T-helper 2 cell treated with Interferon-gamma antibody and Interleukin-4, amounts not matched to agents 5 μg/mL and 100 μg/mL, for 36 hours (primary cell): ENCODE data around the gene PSD2.

ENCODE experiments used
- DNase-seq: peaks from one replicate; pipeline ENCODE4 v3.0.0; 2021; ENCODE audit warnings: low spot score
- H3K27ac Mint-ChIP-seq: one replicate; pipeline ENCODE4 v1.8.0; 2021; ENCODE audit warnings: mild to moderate bottlenecking, mixed read lengths
- H3K27me3 Mint-ChIP-seq: one replicate; pipeline ENCODE4 v1.8.0; 2021; ENCODE audit warnings: low read depth, mixed read lengths
- H3K36me3 Mint-ChIP-seq: one replicate; pipeline ENCODE4 v1.8.0; 2021; ENCODE audit warnings: low read depth, mixed read lengths
- H3K4me1 Mint-ChIP-seq: one replicate; pipeline ENCODE4 v1.8.0; 2021; ENCODE audit warnings: low read depth, mixed read lengths
- H3K4me3 Mint-ChIP-seq: one replicate; pipeline ENCODE4 v1.8.0; 2022; ENCODE audit warnings: mild to moderate bottlenecking, moderate library complexity, mixed read lengths
- H3K9me3 Mint-ChIP-seq: one replicate; pipeline ENCODE4 v1.8.0; 2021; ENCODE audit warnings: mixed read lengths

PSD2 gene

DNA sequence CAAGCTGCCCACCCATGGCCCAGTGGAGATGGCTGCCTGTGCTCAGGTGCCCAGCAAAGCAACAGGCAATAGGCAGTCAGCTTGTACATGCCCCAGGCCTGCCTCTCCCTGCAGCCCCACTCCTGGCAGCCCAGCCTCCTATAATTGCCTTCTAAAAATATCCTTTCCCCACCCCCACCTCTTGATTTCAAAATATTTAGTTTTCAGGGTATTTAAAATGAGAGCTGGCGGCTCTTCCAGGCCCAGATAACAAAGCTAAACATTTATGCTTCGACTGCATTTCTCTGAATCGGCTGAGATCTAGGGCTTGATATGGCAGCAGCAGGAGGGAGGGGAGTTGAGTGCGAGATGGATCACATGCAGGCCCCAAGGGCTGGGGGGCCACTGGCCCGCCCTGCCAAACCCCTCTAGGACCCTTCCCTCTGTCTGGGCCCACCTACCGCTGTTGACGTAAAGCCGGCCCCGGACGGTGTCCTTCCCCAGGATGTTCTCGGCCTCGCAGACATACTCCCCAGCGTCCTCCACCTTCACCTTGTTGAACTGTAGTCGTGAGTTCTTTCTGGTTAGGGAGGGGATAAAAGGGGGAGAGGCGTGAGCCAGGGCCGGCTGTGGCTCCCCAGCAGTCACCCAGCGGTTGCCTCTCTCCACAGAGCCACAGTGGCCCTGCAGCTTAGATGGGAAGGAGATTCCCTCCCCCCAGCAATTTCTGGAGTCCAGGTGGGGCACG, 85.0 kb downstream of the PSD2 start:
- Mint-ChIP-seq H3K27ac (no peak overlapping the region), H3K9me3 (no peaks in the 10 kb centered on the region), H3K36me3 (no peaks in the 10 kb centered on the region), H3K4me1 (no peaks in the 10 kb centered on the region), H3K27me3 (peaks cover 3% of the 10 kb centered on the region), H3K4me3 (no peak overlapping the region)
- DNase-seq: no peak

DNA sequence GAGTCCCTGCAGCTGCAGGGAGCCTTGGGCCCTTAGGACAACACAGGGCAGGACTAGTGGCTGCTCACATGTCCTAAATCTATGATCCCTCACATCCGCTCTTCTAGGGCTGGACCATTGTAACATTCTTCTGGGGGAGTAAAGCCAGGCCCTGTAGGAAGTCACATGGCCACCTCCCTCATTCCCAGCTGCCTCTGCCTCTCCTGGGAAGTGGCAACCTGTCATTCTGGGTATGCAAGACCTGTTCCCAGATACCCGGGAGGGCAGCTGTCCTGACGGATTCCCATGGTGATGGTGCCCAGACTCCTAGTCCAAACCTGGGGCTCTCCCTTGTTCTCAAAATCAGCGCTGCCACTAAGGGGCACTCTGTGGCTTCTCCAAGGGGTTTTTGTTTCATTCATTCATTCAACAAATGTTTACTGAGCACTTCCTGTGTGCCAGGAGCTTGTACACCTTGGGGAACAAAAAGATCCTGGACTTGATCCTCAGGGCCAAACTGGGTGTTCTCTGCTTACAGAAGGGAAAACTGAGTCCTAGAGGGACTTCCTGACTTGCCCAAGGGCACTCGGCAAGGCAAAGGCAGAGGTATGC, 85.6 kb downstream of the PSD2 start:
- no peak overlapping the region for H3K27ac Mint-ChIP-seq
- H3K9me3 Mint-ChIP-seq: no peaks in the 10 kb centered on the region
- peaks cover 3% of the 10 kb centered on the region for H3K27me3 Mint-ChIP-seq
- DNase-seq: no peak
- no peak overlapping the region for H3K4me3 Mint-ChIP-seq
- H3K4me1 Mint-ChIP-seq: no peaks in the 10 kb centered on the region
- H3K36me3 Mint-ChIP-seq: no peaks in the 10 kb centered on the region

DNA sequence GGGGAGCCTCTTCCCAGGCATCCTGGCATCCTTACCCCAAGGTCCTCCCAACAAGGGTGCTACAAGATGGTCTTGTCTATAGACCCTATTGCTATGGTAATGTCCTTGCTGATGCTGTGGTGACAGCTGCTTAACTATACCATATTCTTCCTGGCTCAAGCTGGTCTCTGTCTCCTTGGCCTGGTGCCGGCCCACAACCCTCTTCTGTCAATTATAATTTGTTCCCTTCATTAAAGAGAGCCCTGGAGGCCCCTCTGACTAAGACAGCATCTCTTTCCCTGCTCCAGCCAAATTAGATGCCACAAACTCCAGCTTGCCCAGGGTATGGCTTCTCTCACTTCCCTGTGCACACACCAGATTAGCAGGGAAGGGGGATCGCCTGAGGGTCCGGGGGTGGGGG, 86.7 kb downstream of the PSD2 start:
- H3K4me3 Mint-ChIP-seq: no peak overlapping the region
- no peak for DNase-seq
- no peaks in the 10 kb centered on the region for H3K36me3 Mint-ChIP-seq
- no peaks in the 10 kb centered on the region for H3K9me3 Mint-ChIP-seq
- no peaks in the 10 kb centered on the region for H3K4me1 Mint-ChIP-seq
- peaks cover 3% of the 10 kb centered on the region for H3K27me3 Mint-ChIP-seq
- H3K27ac Mint-ChIP-seq: no peak overlapping the region

DNA sequence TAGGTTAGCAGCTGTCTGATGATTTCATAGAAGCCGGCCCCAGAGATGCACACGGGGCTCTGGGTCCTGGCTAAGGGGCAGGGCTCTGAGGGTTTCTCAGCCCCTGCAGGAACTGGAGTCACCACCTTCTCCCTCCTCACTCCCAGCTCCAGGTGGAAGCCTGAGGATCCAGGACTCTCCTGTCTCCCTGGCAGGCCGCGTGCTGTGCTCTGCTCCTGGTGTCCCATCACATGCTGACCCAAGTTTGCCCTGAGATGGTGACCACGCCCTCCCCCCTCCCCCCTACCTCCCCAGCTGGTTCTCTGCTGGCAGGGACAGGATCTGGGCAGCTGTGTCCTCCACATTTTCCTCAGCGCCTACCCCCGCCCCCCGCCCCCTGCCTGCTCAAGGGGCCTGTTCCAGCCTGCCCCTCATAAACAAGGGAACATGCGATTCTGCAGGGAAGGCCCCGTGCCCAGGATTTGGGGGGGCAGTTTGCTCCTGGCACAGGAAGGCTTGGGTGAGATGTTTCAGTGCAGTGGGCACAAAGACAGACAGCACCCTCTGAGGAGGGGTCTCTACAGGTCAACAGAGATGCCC, 87.4 kb downstream of the PSD2 start:
- Mint-ChIP-seq H3K27me3 (peaks cover 3% of the 10 kb centered on the region), H3K4me1 (no peaks in the 10 kb centered on the region), H3K4me3 (no peak overlapping the region), H3K9me3 (no peaks in the 10 kb centered on the region), H3K36me3 (no peaks in the 10 kb centered on the region), H3K27ac (no peak overlapping the region)
- no peak for DNase-seq

DNA sequence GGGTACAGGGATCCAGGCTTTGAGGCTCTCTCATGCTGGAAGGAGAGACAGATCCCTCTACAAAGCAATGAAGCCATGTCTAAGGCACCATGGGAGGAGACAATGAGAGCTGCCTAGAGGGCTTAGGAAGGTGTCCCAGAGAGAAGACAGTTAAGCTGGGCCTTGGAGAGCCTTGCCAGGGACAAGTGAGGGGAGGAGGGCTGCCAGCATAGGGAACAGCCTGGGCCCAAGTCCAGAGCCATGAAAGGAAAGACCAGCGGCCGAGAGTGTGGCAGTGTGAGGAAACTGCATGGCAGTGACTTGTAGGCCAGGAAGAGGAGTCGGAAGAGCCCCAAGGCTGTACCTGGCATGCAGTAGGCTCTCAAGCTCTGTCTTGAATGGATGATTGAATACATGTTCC, 88.5 kb downstream of the PSD2 start:
- DNase-seq: no peak
- no peaks in the 10 kb centered on the region for H3K9me3 Mint-ChIP-seq
- peaks cover 3% of the 10 kb centered on the region for H3K27me3 Mint-ChIP-seq
- no peaks in the 10 kb centered on the region for H3K36me3 Mint-ChIP-seq
- no peak overlapping the region for H3K27ac Mint-ChIP-seq
- peaks cover 2% of the 10 kb centered on the region for H3K4me1 Mint-ChIP-seq
- H3K4me3 Mint-ChIP-seq: no peak overlapping the region

DNA sequence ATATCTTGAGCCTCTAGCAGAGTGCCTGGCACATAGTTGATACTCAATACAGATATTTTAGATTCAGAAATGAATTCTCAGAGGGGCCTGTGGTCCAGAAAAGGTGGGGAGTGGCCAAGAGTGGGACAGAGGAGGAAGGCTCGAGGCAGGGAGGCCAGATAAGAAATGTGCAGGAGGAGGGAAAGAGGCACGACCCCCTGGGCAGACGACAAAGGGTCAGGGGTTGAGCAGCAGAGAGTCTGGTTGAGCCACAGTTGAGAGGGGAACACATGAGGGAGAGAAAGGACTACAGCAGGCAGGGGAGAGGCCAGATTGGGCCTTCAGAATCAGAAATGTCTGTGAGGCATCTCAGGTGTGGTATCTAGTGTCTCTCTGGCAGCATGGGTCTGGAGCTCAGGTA, 89.1 kb downstream of the PSD2 start:
- Mint-ChIP-seq H3K4me1 (peaks cover 2% of the 10 kb centered on the region), H3K36me3 (no peaks in the 10 kb centered on the region), H3K4me3 (no peak overlapping the region), H3K27me3 (peaks cover under 1% of the 10 kb centered on the region), H3K9me3 (no peaks in the 10 kb centered on the region), H3K27ac (no peak overlapping the region)
- no peak for DNase-seq

DNA sequence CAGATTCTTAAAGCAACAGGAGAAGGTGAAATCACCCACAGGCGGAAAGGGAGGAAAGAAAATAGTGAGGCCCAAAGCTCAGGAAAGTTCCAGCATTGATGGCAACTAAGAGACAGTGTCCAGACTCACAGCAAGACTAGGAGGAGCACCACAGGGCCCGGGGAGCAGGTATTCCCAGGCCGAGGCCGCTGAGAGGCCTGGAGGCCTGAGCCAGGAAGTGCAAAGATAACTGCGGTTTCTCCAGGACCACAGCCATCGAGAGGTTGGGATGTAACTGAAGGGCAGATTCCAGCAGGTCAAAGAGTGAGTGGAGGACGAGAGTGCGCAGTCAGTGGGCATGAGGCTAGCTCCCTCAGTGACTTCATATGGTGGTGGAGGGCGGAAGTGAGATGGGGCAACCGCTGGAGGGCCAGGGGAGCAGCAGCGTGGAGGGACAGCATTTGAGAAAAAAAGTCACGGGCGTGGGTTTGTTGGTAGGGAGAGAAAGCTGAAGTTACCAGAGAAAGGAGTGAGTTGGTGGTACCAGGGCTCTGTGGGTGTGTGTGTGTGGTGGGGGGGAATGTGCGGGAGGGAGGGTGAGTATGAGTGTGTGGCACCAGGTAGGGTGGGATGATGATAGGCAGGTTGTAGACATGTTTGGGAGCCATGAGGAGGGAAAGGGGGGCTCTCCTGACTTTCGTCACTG, 89.7 kb downstream of the PSD2 start:
- H3K4me1 Mint-ChIP-seq: peaks cover 2% of the 10 kb centered on the region
- H3K9me3 Mint-ChIP-seq: no peaks in the 10 kb centered on the region
- peaks cover under 1% of the 10 kb centered on the region for H3K27me3 Mint-ChIP-seq
- H3K36me3 Mint-ChIP-seq: no peaks in the 10 kb centered on the region
- no peak overlapping the region for H3K27ac Mint-ChIP-seq
- DNase-seq: no peak
- no peak overlapping the region for H3K4me3 Mint-ChIP-seq

DNA sequence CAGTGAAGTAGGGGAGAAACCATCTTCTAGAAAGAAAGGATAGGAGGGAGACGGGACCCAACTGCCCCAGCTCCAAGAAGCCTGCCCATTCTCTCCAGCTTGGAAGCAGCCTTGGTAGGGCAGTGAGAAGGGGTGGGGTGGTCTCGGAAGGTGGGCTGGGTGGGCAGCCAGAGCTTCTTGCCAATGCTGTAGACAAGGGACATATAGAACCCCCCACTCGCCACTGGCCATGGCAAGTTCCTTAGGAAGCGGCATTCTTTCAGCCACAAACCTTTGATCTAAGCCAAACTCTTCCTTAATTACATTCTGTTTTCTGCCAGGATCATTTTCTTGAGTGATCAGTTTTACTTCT, 90.2 kb downstream of the PSD2 start:
- Mint-ChIP-seq H3K36me3 (no peaks in the 10 kb centered on the region), H3K4me3 (no peak overlapping the region), H3K9me3 (no peaks in the 10 kb centered on the region), H3K27me3 (peaks cover 6% of the 10 kb centered on the region), H3K4me1 (peaks cover 2% of the 10 kb centered on the region), H3K27ac (no peak overlapping the region)
- no peak for DNase-seq

DNA sequence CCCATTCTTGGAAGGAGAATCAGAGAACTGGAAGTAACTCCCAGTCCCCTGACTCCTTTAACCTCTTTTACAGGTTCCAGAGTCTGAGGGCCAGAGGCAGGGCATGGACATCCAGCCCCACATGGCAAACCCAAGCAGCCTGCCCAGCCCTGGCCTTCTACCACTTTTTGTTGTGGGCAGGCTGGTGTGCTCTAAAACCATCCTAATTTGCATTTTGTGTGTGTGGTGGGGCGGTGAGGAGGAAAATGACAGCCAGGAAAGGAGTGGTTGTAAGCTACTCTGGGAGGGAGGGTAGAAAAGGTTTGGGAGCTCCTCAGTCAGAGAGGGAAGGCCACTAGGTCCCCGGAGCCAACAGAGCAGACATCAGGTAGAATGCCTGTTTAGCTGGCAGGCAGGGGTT, 90.6 kb downstream of the PSD2 start:
- Mint-ChIP-seq H3K4me3 (no peak overlapping the region), H3K27ac (no peak overlapping the region), H3K4me1 (peaks cover 2% of the 10 kb centered on the region), H3K27me3 (peaks cover 6% of the 10 kb centered on the region), H3K9me3 (no peaks in the 10 kb centered on the region), H3K36me3 (no peaks in the 10 kb centered on the region)
- no peak for DNase-seq

DNA sequence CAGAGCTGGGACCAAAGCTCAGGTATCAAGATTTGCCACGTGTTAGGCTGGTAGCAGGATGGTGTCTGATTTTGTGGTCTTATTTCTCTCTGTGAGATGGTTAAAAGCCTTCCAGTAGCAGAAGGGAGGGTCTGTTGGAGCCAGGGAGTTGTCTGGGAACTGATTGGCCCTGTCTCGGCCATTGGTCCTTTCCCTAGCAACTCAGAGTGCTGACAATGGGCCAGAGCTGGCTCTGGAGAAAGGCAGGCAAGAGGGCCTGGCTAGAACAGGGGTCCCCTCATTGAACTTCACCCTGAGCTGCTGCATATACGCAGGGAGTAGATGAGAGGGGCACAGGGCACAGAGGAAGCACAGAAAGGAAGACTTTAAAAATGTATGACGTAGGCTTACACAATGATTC, 92.8 kb downstream of the PSD2 start:
- H3K36me3 Mint-ChIP-seq: no peaks in the 10 kb centered on the region
- peaks cover 2% of the 10 kb centered on the region for H3K4me1 Mint-ChIP-seq
- H3K4me3 Mint-ChIP-seq: no peak overlapping the region
- peaks cover 6% of the 10 kb centered on the region for H3K27me3 Mint-ChIP-seq
- H3K9me3 Mint-ChIP-seq: no peaks in the 10 kb centered on the region
- no peak for DNase-seq
- no peak overlapping the region for H3K27ac Mint-ChIP-seq

DNA sequence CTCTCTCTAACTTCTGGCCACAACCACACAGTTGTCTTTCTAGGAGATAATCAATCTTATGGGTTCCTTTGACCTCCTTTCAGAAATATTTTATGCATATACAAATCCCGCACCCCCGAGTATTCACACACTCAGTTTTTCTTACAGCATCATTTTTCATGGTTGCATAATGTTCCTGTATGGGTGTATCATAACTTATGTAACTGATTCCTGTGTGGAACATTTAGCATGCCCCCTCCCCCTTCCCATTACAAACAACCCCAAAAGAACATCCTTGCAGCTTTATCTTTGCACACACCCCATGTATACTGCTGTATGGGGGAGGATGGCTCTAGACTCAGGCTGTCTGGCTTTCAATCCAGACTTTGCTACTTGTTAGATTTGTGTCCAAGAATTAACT, 93.8 kb downstream of the PSD2 start:
- DNase-seq: no peak
- H3K4me1 Mint-ChIP-seq: peaks cover 2% of the 10 kb centered on the region
- H3K27ac Mint-ChIP-seq: no peak overlapping the region
- H3K9me3 Mint-ChIP-seq: no peaks in the 10 kb centered on the region
- H3K27me3 Mint-ChIP-seq: peaks cover 6% of the 10 kb centered on the region
- H3K36me3 Mint-ChIP-seq: no peaks in the 10 kb centered on the region
- H3K4me3 Mint-ChIP-seq: no peak overlapping the region

DNA sequence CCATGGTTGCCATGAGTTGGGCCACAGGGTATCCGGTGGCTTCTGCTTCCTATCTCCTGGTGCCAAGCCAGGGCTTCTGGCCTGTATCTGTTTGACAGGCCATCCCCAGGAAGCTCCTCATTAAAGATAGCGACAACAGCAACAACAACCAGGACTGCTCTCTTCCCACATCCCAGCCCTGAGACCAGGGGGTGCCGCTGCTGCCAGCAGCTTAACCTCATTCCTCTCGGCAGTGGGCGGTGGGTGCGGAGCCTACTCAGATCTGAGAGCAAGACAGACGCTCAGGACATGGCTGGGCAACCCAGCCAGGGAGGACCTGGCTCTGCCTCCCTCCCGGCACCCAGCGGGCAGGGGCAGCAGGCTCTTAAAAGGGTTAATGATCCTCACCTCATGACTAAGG, 98.3 kb downstream of the PSD2 start:
- H3K9me3 Mint-ChIP-seq: no peaks in the 10 kb centered on the region
- no peak overlapping the region for H3K4me3 Mint-ChIP-seq
- H3K27me3 Mint-ChIP-seq: peaks cover 14% of the 10 kb centered on the region

More for the DNA sequence above, 98.3 kb downstream of the PSD2 start:
- Mint-ChIP-seq H3K36me3 (no peaks in the 10 kb centered on the region), H3K27ac (no peak overlapping the region), H3K4me1 (peaks cover 1% of the 10 kb centered on the region)
- DNase-seq: no peak
